B cell (primary cell): Measurements from ENCODE around the gene GPD1. TPM values are rescaled to one million over a fixed set of nuclear protein-coding genes. Genes with fewer than 3 reads are reported as not detected.

ENCODE experiments used
- ATAC-seq: fragments of 200-7000 bp; cut with Tn5 transposase; one replicate; pipeline ENCODE4 v1.10.0; 2021; ENCODE audit warnings: low read depth, mild to moderate bottlenecking, moderate number of reproducible peaks, moderate library complexity
- CTCF ChIA-PET: fragments of 350-600 bp; sonication (Branson Sonifier 250); formaldehyde crosslinking; loops from one replicate; lab custom pipeline; 2021; ENCODE audit warnings: antibody characterized with exemption, inconsistent platforms; lab: Charles Lee
- POLR2A ChIA-PET: fragments of 350-600 bp; sonication (Branson Sonifier 250); formaldehyde crosslinking; loops from one replicate; lab custom pipeline; 2021; ENCODE audit warnings: antibody characterized with exemption; lab: Charles Lee
- DNase-seq: peaks from one replicate; pipeline ENCODE4 v3.0.0; 2013
- H2AFZ ChIP-seq: 2 replicates; pipeline ENCODE4 v1.6.1; 2012; ENCODE audit warnings: mild to moderate bottlenecking, low read depth, low read length; ENCODE audit not compliant: insufficient read depth, poor library complexity, severe bottlenecking
- H3K27ac ChIP-seq, 2 donors: 1 replicate in 1 of 2; 2 replicates in 1 of 2; pipeline ENCODE4 v1.5.1; 2012 to 2013; ENCODE audit warnings: low read length in 2 of 2, mild to moderate bottlenecking in 2 of 2, moderate library complexity in 1 of 2
- H3K27me3 ChIP-seq, 4 experiments: fragments of 200-600 bp in 1 of 4; sonication (generic) in 1 of 4; replicated peaks in 1 of 4; 1 replicate in 2 of 4; 2 replicates in 2 of 4; pipeline versions ENCODE4 v1.6.1 to v1.7.0; 2013 to 2016; ENCODE audit warnings: low read length in 3 of 4, mild to moderate bottlenecking in 2 of 4, mixed read lengths in 1 of 4, moderate library complexity in 1 of 4; ENCODE audit not compliant: insufficient read depth in 4 of 4, control insufficient read depth in 3 of 4; ENCODE audit errors: control extremely low read depth in 1 of 4
- H3K36me3 ChIP-seq, 2 experiments: replicated peaks in 1 of 2; 1 replicate in 1 of 2; 2 replicates in 1 of 2; pipeline versions ENCODE4 v1.6.1 to v1.7.1; 2013; ENCODE audit warnings: low read length in 1 of 2; ENCODE audit not compliant: insufficient read depth in 2 of 2, control insufficient read depth in 1 of 2; ENCODE audit errors: control extremely low read depth in 1 of 2, extremely low read depth in 1 of 2
- H3K4me1 ChIP-seq, 2 donors: fragments of 200-600 bp in 1 of 2; sonication (generic) in 1 of 2; 1 replicate in 1 of 2; 2 replicates in 1 of 2; pipeline versions ENCODE4 v1.5.1 to v1.6.1; 2013 to 2017; ENCODE audit warnings: low read length in 2 of 2; ENCODE audit not compliant: control insufficient read depth in 2 of 2, insufficient read depth in 2 of 2
- H3K4me2 ChIP-seq: replicated peaks from 2 replicates; pipeline ENCODE3; 2012; ENCODE audit warnings: mild to moderate bottlenecking, low read depth, low read length; ENCODE audit not compliant: poor library complexity, severe bottlenecking
- H3K4me3 ChIP-seq, 5 experiments: fragments of 200-600 bp in 1 of 5; sonication (generic) in 1 of 5; 1 replicate in 3 of 5; 2 replicates in 2 of 5; pipeline versions ENCODE4 v1.5.1 to v1.7.0; 2011 to 2016; ENCODE audit warnings: low read length in 4 of 5, mild to moderate bottlenecking in 4 of 5, low read depth in 2 of 5, control low read depth in 1 of 5, moderate library complexity in 1 of 5; ENCODE audit not compliant: insufficient read depth in 1 of 5; ENCODE audit errors: control extremely low read depth in 1 of 5, extremely low read depth in 1 of 5
- H3K79me2 ChIP-seq: fragments of 200-600 bp; sonication (generic); one replicate; pipeline ENCODE4 v1.6.0; 2016; ENCODE audit warnings: low read length; ENCODE audit not compliant: control insufficient read depth, insufficient read depth
- H3K9ac ChIP-seq: fragments of 200-600 bp; sonication (generic); 2 replicates; pipeline ENCODE4 v1.6.1; 2017; ENCODE audit warnings: mild to moderate bottlenecking, low read length, moderate library complexity
- H3K9me3 ChIP-seq, 3 donors: one replicate each; pipeline versions ENCODE4 v1.6.1 to v1.7.1; 2013; ENCODE audit warnings: low read length in 2 of 3; ENCODE audit not compliant: control insufficient read depth in 2 of 3, insufficient read depth in 1 of 3; ENCODE audit errors: control extremely low read depth in 1 of 3
- H4K20me1 ChIP-seq: 2 replicates; pipeline ENCODE4 v1.6.0; 2012; ENCODE audit warnings: mild to moderate bottlenecking, low read length; ENCODE audit not compliant: insufficient read depth, control insufficient read depth, poor library complexity, severe bottlenecking
- H3K27ac Mint-ChIP-seq: one replicate; pipeline ENCODE4 v1.8.0; 2021; ENCODE audit warnings: mixed read lengths
- H3K27me3 Mint-ChIP-seq: one replicate; pipeline ENCODE4 v1.8.0; 2021; ENCODE audit warnings: mixed read lengths
- H3K4me1 Mint-ChIP-seq: one replicate; pipeline ENCODE4 v1.8.0; 2021; ENCODE audit warnings: mixed read lengths
- H3K4me3 Mint-ChIP-seq: one replicate; pipeline ENCODE4 v1.8.0; 2021; ENCODE audit warnings: mixed read lengths
- H3K9me3 Mint-ChIP-seq: one replicate; pipeline ENCODE4 v1.8.0; 2022; ENCODE audit warnings: mixed read lengths; ENCODE audit not compliant: insufficient read depth
- CTCF ChIP-seq: fragments of 200-600 bp; IDR thresholded peaks from one replicate; pipeline ENCODE4 v1.8.0; 2022; ENCODE audit warnings: antibody characterized with exemption, mild to moderate bottlenecking
- EZH2 ChIP-seq: IDR thresholded peaks from 2 replicates; pipeline ENCODE4 v1.6.1; 2012; ENCODE audit warnings: borderline replicate concordance, low read depth, mild to moderate bottlenecking, moderate library complexity, low read length; ENCODE audit not compliant: insufficient read depth, poor library complexity, severe bottlenecking
- WGBS: methylation state at CpG from one replicate; pipeline ENCODE4 v1.1.5; 2013; ENCODE audit warnings: missing lambda C conversion rate; ENCODE audit not compliant: insufficient coverage; 5-methylcytosine and 5-hydroxymethylcytosine counted together
- intact Hi-C: fragments of 100-400 bp; cut with micrococcal nuclease; formaldehyde crosslinking; loops from one replicate; pipeline ENCODE4 v1.10.0; 2022
- polyA plus RNA-seq: library from polyadenylated mRNA; depleted of rRNA; stranded (reverse); fragments of >200 nt; gene quantifications from 2 replicates; pipeline ENCODE4 v1.2.3, GENCODE V29; 2012
- total RNA-seq, 2 donors: library from RNA; stranded (reverse); fragments of 120-200 nt in 1 of 2; gene quantifications; 1 replicate in 1 of 2; 2 replicates in 1 of 2; pipeline versions ENCODE4 v1.2.3 to v1.2.4, GENCODE V29; 2013 to 2022

The GPD1 gene
- total and polyA plus RNA-seq, 2 donors (not counting 1 experiment from before 2014, with no cell fraction given) = 0.54 to 1.1 TPM

DNA sequence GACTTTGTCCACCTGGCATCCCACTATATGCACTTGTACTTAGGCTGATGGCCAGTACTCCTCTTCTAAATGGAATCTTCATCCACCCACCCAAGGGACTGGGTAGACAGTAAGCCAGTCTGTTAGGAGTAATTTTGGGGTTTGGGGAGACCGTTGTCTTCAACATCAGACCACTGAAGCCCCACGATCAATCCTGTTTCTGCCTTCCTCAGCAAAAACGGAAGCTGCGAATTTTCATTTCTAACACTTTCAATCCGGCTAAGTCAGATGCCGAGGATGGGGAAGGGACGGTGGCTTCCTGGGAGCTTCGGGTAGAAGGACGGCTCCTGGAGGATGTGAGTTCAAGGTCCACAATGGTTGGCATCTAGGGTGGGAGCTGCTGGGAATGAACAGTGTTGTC, 16.7 kb upstream of the GPD1 start:
- Histone ChIP-seq H3K9ac (no peak overlapping the region), H4K20me1 (peaks cover 9% of the 10 kb centered on the region), H3K4me1 (peaks cover 13 to 20% of the 10 kb centered on the region in 2 donors), H3K27ac (no peak overlapping the region), H3K4me3 (no peak overlapping the region), H3K4me2 (no peak overlapping the region), H3K36me3 (peaks cover 18 to 50% of the 10 kb centered on the region in 2 experiments), H3K27me3 (no peaks in the 10 kb centered on the region), H3K79me2 (peaks cover 18% of the 10 kb centered on the region), H2AFZ (no peak overlapping the region), H3K9me3 (no peaks in the 10 kb centered on the region)
- CTCF ChIA-PET = interaction anchor here (0.8 to 17.2 kb wide), 10 partner anchors 9 to 89 kb away, joined by 3 to 343 read pairs (median 14); partner anchors contain the start of genes CERS5, COX14 and GPD1
- H3K27me3 Mint-ChIP-seq = no peaks in the 10 kb centered on the region
- intact Hi-C loops = no loop called here
- H3K4me1 Mint-ChIP-seq = peaks cover 41% of the 10 kb centered on the region
- WGBS = 90% methylated on average over 2 of the region's 9 CpGs
- POLR2A ChIA-PET = interaction anchor here (3.5 kb wide), 1 partner anchor 24 kb away, joined by 69 read pairs; the partner anchor contains the start of gene COX14
- TF ChIP-seq CTCF = no peak
- TF ChIP-seq EZH2 = no peak
- DNase-seq (no peak), ATAC-seq (no peak)
- H3K27ac Mint-ChIP-seq = peak overlapping the region; percentile 34
- no peaks in the 10 kb centered on the region for H3K9me3 Mint-ChIP-seq
- H3K4me3 Mint-ChIP-seq = no peak overlapping the region

DNA sequence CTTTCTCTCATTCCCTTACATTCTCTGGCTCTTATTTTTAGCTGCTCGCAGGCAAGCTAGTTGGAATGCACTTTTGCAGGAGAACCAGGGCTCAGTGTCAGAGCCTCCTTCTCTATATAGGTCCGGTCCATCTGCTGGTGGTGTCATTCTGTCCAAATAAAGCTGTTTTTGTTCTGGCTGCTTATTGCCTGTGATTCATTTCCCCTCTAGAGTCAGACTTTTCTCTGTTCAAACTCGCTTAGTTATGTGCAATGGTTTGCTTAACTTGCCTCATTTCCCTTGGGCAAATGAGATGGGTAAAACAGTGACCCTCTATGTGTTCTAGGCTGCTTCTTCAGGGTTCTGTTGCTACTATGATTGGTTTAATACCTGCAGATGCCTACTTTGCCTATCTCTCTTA, 15.8 kb upstream of the GPD1 start:
- H3K27me3 ChIP-seq = no peaks in the 10 kb centered on the region
- POLR2A ChIA-PET = no interaction called here
- Mint-ChIP-seq H3K9me3 (no peaks in the 10 kb centered on the region), H3K4me3 (no peak overlapping the region), H3K27ac (peak overlapping the region; percentile 51), H3K4me1 (peaks cover 41% of the 10 kb centered on the region), H3K27me3 (no peaks in the 10 kb centered on the region)
- no peaks in the 10 kb centered on the region for H3K9me3 ChIP-seq
- H3K4me2 ChIP-seq = no peak overlapping the region
- intact Hi-C loops = loop anchor here (1.0 to 2.0 kb wide), 2 partner anchors 45 to 87 kb away; no protein-coding TSS in a partner anchor
- WGBS = 85% methylated on average over 2 of the region's 3 CpGs
- H3K4me1 ChIP-seq = peaks cover 13 to 20% of the 10 kb centered on the region in 2 donors
- H4K20me1 ChIP-seq = peaks cover 9% of the 10 kb centered on the region
- no peak overlapping the region for H2AFZ ChIP-seq
- peaks cover 14% of the 10 kb centered on the region for H3K79me2 ChIP-seq
- CTCF ChIA-PET = interaction anchor here (0.6 to 17.2 kb wide), 17 partner anchors 8 to 91 kb away, joined by 3 to 343 read pairs (median 4); partner anchors contain the start of genes CERS5, COX14 and GPD1
- TF ChIP-seq CTCF (no peak), EZH2 (no peak)
- no peak overlapping the region for H3K9ac ChIP-seq
- peak overlapping the region in 1 of 2 donors; percentile 2 for H3K27ac ChIP-seq
- peaks cover 18 to 57% of the 10 kb centered on the region in 2 experiments for H3K36me3 ChIP-seq
- DNase-seq = no peak
- ATAC-seq = no peak
- no peak overlapping the region for H3K4me3 ChIP-seq
